ENCODE results near the gene DDX11.
"Not testable (repeated sequence)": the region's sequence is repeated elsewhere in the genome, so short reads cannot be mapped to it uniquely, and the experiment has no call there.

Gene DDX11

GRCh38 chr12:31070971-31071740 lies 2.5 kb upstream of the DDX11 start:
- not testable (repeated sequence) for DNase-seq

GRCh38 chr12:31072962-31073361 lies 698 bp upstream of the DDX11 start:
- DNase-seq: not testable (repeated sequence)

GRCh38 chr12:31074333-31074874 lies 744 bp downstream of the DDX11 start:
- not testable (repeated sequence) for DNase-seq

- not testable (repeated sequence) for DNase-seq
Observed at GRCh38 chr12:31076150-31076549, 2.5 kb downstream of the DDX11 start.

GRCh38 chr12:31077095-31077494 lies 3.4 kb downstream of the DDX11 start:
- DNase-seq: not testable (repeated sequence)

GRCh38 chr12:31077998-31078397 lies 4.3 kb downstream of the DDX11 start:
- not testable (repeated sequence) for DNase-seq

GRCh38 chr12:31079421-31079820 lies 5.8 kb downstream of the DDX11 start:
- DNase-seq: not testable (repeated sequence)

GRCh38 chr12:31080221-31080620 lies 6.6 kb downstream of the DDX11 start:
- DNase-seq: not testable (repeated sequence)

- not testable (repeated sequence) for DNase-seq
Observed at GRCh38 chr12:31081274-31081673, 7.6 kb downstream of the DDX11 start.

GRCh38 chr12:31084241-31084640 lies 10.6 kb downstream of the DDX11 start:
- DNase-seq: not testable (repeated sequence)

- not testable (repeated sequence) for DNase-seq
Observed at GRCh38 chr12:31086032-31086431, 12.4 kb downstream of the DDX11 start.

- DNase-seq: not testable (repeated sequence)
Observed at GRCh38 chr12:31087486-31087885, 13.8 kb downstream of the DDX11 start.

GRCh38 chr12:31087956-31088355 lies 14.3 kb downstream of the DDX11 start:
- not testable (repeated sequence) for DNase-seq

GRCh38 chr12:31089072-31089471 lies 15.4 kb downstream of the DDX11 start:
- no peak for DNase-seq

GRCh38 chr12:31091629-31092028 lies 18.0 kb downstream of the DDX11 start:
- DNase-seq: not testable (repeated sequence)

- not testable (repeated sequence) for DNase-seq
Observed at GRCh38 chr12:31092718-31093117, 19.1 kb downstream of the DDX11 start.

- DNase-seq: not testable (repeated sequence)
Observed at GRCh38 chr12:31095080-31095860, 21.6 kb downstream of the DDX11 start.

- not testable (repeated sequence) for DNase-seq
Observed at GRCh38 chr12:31096251-31097065, 22.8 kb downstream of the DDX11 start.

GRCh38 chr12:31097819-31098218 lies 24.2 kb downstream of the DDX11 start:
- not testable (repeated sequence) for DNase-seq

GRCh38 chr12:31098363-31098762 lies 24.7 kb downstream of the DDX11 start:
- DNase-seq: not testable (repeated sequence)

GRCh38 chr12:31098771-31099170 lies 25.1 kb downstream of the DDX11 start:
- not testable (repeated sequence) for DNase-seq

GRCh38 chr12:31099434-31099833 lies 25.8 kb downstream of the DDX11 start:
- DNase-seq: not testable (repeated sequence)
